22Rv1 (cell line): ENCODE results near the gene TBC1D32.

ENCODE experiments used
- ZFX ChIP-seq: fragments of 450-650 bp; IDR thresholded peaks from 2 replicates; pipeline ENCODE4 v1.6.1; 2017; ENCODE audit warnings: antibody characterized with exemption, borderline replicate concordance
- TF ChIP-seq, protein P1 (sequence below): fragments of 450-650 bp; IDR thresholded peaks from 2 replicates; pipeline ENCODE4 v1.5.1; 2017; ENCODE audit warnings: mild to moderate bottlenecking

DNA sequence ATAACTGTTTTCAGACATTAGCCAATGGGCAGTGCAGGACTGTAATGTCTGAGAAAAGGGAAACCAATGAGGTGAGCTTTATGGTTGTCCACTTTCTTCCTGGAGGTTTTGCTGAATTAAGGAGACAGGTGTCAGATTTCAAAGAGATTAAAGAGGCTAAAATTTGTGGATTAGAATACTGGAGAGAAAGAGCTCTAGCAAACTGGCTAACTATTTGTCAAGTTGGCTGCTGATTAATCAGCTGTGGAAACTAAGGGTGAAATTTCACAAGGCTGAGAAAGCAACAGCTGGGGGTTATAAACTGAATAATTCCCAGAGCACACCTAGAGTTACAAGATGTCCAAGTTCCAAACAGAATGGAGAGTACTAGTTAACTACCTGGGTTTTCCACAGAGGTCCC is 198.9 kb downstream of the TBC1D32 start:
- TF ChIP-seq, protein P1, sequence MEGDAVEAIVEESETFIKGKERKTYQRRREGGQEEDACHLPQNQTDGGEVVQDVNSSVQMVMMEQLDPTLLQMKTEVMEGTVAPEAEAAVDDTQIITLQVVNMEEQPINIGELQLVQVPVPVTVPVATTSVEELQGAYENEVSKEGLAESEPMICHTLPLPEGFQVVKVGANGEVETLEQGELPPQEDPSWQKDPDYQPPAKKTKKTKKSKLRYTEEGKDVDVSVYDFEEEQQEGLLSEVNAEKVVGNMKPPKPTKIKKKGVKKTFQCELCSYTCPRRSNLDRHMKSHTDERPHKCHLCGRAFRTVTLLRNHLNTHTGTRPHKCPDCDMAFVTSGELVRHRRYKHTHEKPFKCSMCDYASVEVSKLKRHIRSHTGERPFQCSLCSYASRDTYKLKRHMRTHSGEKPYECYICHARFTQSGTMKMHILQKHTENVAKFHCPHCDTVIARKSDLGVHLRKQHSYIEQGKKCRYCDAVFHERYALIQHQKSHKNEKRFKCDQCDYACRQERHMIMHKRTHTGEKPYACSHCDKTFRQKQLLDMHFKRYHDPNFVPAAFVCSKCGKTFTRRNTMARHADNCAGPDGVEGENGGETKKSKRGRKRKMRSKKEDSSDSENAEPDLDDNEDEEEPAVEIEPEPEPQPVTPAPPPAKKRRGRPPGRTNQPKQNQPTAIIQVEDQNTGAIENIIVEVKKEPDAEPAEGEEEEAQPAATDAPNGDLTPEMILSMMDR = no peak
- TF ChIP-seq ZFX = no peak
